Measurements from ENCODE around the gene PRR20B.
"Not testable (repeated sequence)": the region's sequence is repeated elsewhere in the genome, so short reads cannot be mapped to it uniquely, and the experiment has no call there.

GRCh38 chr13:57140235-57140968, 6.9 kb upstream of the PRR20B start, which contains the start of gene PRR20A:
- not testable (repeated sequence) for TF ChIP-seq CTCF, POLR2A (IDR thresholded peaks at IDR 0.05)
